GM19023 (cell line): ENCODE measurements around the gene PAX8.

Experiments
- ATAC-seq: cut with Tn5 transposase; IDR thresholded peaks from one replicate; pipeline ENCODE4 v1.9.1; 2021; ENCODE audit warnings: mild to moderate bottlenecking, moderate library complexity; ENCODE audit not compliant: unreplicated experiment

Gene PAX8

DNA sequence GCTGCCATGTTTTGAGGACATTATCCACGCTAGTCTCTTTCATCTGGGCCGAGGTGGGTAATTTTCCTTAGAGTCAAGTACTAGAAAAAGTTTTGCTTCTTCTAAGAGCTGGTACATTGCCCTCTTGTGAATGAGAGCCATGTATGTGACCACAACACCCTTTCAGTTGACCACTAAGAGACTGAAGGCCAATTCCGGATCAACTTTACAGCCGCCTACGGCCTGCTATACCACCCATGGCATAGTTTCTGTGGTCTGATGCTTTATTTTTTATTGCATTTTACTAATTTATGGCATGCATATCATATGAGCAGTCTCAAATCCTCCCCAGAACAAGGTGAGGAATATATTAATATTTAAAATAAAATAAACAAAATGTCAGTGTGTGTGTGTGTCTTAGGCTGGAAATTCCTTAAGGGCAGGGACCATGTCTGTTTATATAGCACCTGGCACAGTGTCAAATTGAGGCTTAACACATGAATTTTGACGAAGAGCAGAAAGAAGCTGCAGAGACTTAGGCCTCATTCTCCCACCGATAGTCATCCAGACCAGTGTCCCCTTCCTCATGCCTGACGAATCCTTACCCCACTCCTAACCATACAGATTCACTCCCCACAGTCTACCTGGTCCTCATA lies 69.6 kb downstream of the PAX8 start:
- ATAC-seq, result no peak

DNA sequence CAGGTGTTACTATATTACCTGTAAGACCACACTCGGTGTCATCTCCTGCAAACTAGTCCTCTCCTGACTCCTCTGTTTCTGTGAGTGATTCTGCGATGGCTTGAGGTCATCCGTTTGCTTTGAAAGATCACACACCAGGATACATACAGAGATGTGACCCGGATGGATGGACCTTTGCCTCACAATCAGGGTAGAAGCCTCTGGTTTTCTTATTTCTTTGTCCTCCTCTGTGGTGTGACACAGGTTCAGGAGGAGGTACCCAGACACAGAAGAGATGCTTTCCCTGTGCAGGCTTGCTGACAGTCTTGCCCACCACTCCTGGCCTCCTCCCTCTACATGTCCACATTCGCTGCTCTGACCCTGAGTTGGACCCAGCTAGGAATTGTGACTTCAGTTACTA lies 70.3 kb downstream of the PAX8 start:
- no peak for ATAC-seq

DNA sequence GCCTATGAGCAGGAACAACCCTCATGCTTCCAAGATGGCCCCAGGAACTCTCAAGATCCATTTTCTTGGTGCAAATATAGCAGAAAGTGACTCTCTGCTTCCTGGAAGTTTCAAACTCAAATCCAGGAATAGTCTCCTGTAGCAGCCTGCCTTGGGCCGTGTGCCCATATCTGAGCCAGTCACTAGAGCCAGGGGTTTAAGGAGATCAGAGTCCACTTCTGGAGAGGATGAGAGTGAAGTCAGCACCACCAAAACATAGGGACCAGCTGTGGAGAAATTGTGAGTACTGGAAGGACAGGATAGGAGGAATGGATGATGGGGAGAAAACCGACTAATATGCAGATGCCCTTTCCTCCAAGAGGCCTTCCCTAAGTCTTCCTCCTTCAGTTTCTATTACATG lies 71.7 kb downstream of the PAX8 start:
- ATAC-seq, result no peak

DNA sequence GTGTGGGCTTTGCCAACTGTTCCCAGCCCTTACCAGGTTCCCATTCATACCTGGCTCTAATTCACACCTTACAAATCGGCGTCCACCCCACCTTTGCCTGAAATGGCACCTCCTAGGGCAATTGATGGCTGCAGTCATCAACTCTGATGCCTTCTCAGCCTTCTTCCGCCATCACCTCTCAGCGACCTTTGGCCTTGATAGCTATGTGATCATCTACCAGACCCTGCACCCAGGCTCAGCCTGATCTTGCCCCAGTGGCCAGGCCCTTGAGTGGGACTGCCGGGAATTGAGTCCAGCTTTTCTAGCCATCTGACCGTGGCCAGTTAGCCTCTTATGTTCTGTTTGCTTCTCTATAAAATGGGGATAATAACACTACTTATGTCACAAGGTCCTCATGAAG lies 72.5 kb downstream of the PAX8 start:
- ATAC-seq, result no peak

DNA sequence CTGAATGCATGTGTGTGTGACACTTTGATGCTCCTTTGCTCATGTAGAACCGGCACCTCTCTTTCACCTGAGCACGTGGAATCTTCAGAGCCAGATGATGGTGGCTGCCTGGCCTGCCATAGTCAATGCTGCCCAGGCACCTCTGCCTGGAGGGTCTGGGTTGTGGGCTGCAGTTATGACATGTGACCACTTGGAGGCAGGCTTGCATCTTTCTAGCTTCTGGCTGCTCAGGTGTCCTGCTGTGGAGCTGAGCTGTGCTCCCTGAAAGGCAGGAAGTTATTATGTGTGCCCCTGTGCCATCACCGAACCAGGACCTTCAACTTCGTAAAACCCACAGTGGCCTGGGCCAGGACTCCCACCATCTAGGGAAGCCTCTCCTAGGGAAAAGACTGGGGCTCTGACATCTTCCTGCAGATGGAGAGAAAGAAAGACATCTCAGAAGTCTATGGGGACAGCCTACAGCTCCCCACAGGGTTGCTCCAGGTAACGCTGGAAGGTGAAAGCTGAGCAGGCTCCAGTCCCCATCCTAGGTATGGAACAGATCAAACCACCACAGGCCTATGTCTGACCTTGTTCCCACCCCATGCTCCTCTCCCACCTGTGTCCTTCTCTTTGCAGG lies 74.7 kb downstream of the PAX8 start:
- ATAC-seq, result peak; percentile 78

DNA sequence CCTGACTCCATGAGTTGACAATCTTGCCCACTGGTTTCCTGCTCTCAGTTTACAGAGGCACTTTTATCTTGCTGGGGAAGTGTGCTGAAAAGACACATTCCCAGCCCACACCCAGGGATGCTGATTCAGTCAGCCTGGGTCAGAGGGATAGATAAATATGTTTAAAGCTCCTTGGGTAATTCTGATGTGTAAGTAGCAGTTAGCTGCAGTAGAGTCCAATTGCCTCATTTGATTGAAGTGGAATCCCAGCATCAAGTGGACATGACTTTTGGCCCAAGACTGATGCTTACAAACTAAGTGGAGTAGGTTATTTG lies 75.5 kb downstream of the PAX8 start:
- no peak for ATAC-seq

DNA sequence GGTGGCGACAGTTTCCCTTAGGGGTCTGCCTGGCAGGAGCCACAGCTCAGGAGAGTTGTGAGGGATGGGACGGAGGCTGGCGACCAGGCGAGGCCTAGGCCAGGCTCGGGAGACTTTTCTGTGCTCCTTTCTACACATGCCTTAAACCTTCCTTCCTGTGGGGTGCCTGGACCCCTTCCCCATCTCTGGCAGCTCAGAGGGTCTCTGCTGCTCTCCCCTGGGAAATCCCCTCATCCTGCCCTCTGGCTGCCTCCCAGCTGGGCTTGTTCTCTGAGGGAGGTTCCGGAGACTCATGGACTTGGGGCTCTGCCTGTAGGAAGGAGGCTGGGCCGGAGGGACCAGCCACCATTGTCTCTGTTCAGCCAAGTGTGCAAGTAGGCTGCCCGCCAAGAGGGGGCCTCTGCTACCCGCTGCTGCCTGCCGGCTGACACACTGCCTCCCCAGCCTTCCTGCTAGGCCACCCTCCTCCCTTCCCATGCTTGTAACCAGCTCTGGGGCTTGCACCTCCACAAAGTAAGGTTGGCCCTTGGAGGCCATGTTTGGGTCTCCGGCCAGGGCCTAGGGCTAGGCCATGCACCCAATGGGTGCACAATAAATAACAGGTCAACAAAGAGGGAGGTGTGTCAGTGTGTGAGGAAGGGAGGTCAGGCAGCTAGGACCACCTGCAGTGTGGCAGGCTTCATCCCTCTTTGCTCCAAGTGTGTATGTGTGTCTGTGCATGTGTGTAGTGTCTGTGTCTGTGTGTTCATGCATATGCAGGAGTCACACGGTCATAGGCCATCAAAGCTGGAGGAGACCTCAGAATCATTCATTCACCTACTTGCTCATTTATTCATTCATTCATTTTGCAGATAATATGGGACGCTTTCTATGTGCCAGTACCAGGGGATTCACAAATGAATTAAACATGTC lies 76.2 kb downstream of the PAX8 start:
- no peak for ATAC-seq

DNA sequence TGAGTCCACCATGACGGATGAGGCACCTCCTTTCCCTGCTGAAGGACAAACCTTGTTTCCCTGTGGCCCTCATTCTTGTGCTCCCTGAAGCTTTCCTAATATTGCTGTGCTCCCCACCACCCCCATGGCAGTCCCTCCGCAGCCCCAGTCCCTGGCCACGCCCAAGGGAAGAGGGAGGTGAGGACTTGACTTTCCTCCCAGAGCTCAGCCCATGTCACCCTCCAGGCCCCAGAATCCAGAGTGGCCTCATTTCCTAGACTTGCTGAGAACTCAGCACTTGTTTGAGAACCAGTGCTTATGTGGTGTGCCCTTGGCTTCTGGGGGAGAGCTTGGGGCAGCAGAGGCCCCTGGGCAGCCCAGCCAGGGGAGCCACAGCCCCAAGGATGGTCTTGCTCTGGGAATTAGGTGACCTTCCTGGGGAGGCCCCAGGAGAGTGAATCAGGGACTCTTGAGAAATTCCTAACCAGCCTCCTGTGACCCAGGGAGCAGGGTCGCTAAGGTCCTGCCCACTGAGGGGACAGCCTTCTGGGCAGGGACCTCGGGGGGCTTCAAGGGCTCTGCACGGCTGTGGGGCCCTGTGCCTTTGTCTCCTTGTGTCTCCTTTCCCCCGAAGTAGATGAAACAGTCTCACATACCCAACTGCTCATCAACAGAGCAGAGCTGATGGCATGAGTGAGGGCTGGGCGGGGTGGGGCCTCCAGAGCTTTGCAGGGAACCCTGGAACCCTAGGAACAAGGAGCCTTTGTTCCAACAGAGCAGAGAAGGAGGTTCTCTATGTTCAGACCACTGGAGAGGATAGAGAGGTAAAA lies 77.0 kb downstream of the PAX8 start:
- ATAC-seq, result no peak

DNA sequence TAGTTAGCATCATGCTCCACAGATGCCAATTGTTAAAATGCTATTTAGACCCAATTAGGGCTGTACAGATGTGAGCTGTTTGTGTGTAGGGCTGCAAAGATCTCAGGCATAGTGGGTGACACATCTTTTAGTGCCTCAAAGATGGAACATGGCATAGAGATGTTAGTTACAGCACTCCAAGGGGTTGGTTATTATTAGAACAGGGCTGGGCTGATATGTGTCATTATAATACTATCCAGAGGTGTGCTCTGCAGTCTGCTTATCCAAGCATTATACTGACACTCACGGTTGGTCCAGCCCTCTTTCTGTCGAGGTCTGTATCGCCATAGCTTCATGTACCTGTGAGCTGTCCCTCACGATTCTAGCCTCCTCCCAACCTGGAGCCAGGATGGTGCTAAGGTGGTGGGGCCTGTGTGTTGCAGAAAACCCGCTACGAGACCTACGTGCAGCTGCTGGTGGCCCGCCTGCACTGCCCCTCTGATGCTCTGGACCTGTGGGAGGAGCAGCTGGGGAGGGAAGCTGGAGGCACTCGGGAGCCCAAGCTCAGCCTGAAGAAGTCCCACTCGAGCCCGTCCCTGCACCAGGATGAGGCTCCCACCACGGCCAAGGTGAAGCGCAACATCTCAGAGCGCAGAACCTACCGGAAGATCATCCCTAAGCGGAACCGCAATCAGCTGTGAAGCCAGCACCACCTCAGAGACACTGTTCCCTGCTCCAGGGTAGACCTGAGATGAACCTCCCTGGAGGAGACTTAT lies 77.8 kb downstream of the PAX8 start:
- ATAC-seq, result no peak

DNA sequence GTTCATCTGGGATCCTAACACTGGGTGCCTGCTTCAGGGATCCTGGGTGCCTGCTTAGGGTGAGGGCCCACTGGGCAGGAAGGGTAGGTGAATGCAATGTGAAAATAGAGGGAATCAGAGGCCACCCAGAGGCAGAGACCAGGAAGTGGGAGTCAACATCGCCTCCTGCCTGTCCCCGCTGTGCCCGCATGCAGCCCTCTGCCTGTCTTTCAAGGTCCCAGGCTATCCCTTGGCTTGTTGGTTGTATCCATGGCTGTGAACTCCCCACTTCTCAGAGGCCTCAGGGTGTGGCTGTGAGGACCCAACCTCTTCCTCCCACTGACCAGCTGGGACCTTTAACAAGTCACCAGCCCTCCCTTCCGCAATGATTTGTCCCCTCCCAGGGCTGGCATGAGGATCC lies 78.5 kb downstream of the PAX8 start:
- no peak for ATAC-seq

DNA sequence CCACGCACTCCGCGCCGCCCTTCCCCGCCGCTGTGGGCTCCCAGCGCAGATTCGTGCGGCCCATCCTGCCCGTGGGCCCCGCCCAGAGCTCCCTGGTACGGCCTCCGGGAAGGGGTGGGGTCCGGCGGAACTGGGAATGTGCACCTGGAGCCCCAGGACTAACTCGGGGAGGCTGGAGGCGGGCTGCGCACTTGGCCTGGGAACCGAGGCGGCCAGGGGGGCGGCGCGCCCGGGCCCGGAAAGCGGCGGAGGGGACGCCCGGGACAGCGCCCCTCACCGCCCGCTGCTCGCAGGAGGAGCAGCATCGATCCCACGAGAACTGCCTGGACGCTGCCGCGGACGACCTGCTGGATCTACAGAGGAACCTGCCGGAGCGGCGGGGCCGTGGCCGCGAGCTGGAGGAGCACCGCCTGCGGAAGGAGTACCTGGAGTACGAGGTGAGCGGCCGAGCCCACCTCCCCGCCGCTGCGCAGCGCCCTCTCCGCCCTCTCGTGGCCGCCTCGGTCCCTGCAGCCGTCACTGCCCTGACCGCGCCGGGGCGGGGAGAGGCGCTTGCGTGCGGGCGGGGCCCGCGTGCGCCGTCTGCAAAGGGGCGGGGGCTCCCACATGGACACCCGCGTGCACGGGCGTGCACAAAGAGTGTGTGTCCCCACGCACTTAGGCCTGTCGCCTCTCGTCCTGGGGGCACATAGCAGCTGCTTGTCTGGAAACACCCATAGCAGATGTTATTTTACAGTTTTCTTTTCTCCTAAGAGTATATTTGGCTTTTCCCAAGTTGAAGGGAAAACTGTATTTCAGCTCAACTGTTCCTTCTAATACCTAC lies 79.7 kb downstream of the PAX8 start:
- ATAC-seq, result peak; percentile 70

DNA sequence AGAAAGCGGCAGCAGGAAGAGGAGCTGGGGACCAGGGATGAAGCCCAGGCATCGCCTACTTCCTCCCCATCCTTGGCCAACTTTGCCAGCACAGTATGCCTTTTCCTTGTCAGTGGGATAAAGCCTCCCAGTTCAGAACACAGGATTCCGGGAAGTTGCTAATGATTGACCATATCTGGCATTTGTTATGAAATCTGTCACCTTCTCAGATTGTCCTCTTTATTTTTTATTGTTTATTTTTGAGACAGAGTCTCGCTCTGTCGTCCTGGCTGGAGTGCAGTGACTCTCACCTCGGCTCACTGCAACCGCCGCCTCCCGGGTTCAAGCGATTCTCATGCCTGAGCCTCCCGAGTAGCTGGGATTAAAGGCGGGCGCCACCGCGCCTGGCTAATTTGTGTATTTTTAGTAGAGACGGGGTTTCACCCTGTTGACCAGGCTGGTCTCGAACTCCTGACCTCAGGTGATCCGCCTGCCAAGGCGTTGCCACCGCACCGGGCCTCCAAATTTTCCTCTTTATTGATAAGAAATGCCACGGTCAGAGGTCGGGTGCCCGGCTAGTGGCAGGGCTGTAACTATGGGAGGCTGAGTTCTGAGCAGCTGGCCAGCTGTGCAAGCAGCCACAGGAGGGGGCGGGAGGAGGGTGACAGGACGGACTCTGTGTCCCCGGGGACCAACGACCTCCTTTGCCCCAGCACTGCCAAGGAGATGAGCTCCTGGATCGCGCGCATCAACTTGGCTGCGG lies 80.5 kb downstream of the PAX8 start:
- ATAC-seq, result peak; percentile 9

DNA sequence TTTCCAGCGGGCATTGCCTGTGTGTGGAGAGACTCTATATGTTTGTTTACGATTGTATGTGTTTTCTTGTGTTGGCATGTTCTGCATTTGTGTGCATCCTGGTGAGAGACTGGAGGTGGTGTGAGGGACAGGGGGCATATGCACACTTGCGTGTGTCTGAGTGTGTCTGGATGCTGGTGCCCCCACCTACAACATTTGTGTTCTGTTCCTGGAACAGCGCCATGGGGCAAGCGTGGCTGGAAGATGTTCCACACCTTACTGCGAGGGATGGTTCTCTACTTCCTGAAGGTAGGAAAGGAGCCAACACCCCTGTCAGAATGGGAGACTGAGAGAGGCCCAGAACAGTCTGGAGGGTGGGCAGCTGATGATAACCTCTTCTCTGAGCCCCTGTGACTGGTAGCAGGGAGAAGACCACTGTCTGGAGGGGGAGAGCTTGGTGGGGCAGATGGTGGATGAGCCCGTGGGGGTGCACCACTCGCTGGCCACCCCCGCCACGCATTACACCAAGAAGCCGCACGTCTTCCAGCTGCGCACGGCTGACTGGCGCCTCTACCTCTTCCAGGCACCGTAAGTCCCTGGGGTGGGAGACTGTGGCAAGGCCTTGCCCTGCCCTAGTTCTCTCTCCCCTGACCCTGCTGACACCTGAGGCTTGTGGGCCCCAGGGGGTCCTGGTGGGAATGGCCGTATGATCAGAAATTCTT lies 81.2 kb downstream of the PAX8 start:
- no peak for ATAC-seq

DNA sequence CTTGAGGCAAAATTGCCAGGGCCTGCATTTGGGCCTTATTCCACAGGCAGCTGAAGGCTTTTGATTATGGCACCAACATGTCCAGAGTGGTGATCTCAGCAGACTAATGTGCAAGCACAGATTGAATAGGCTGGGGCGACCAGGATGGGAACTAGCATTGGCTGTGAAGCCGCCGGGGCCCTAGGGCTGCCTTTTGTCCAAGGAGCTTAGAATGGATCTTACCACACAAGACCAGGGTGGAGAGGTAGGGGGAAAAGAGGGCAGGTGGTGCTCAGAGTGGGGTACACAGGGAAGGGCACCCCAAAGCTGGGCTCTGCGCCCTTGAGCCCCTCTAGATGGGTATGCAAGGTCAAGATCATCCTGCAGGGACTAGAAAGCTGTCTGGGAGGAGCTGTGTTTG lies 81.9 kb downstream of the PAX8 start:
- no peak for ATAC-seq

DNA sequence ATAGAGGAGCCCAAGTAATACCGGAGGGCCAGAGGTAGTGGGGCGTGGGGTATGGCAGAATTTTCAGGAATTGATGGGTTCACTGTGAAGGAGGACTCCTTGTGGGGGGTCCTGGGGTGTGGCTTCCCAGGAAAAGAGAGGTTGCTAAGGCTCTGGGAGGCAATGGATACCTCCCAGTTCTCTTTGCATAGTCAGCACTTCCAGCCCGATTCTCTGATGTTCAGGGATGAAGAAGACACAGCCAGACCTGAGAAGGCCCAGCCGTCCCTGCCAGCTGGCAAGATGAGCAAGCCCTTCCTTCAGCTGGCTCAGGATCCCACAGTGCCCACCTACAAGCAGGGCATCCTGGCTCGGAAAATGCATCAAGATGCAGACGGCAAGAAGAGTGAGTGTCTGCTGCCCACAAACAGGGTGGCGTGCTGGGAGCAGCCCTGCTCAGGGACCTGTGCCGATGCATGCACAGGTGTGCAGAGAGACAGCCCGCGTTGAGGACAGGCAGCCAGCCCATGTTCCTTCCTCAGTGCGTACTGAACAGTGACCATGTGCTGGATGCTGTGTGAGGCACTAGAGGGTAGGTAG lies 82.7 kb downstream of the PAX8 start:
- no peak for ATAC-seq

DNA sequence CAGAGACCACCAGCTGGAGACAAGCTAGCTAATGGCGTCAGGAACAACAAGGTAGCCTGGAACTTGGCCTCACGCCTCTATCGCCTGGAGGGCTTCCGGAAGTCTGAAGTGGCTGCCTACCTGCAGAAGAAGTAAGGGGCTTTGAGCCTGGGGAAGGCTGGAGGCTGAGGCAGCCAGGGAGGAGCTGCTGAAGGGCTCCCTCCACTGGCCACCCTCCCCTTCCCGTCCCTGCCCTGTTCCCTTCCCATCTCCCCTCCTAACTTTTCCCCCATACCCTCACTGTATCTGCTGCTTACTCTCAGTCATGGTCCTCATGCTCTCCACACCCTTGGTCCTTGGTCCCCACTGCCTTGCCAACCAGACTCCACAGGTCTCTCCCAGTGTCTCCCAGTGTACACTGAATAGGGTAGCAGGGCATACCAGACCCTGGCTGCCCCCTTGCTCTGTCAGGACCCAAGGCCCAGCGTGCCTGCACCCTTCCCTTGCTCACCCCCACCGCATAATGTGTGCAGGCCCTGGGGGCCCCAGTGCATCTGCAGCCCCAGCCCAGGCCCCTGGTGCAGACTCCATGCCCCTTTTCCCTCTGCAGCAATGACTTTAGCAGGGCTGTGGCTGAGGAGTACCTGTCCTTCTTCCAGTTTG lies 86.1 kb downstream of the PAX8 start:
- ATAC-seq, result no peak

DNA sequence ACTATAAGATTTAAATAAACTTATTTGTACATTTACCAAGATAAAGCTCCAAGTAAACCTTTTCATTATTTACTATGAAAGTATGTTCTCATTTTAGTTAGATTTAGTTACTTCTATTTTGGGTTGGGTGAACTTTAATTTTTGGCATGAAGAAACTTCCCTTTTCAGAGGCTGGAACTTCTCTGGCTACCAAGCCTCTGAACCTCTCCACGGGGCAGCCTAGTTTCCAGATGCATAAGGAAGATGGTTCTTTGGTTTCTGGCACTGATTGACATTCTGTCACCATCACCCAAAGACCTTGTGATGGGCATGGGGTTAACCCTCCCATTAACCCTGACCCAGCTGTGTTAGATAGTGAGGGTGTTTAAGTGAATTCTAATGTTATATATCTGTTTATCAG lies 87.8 kb downstream of the PAX8 start:
- ATAC-seq, result no peak

DNA sequence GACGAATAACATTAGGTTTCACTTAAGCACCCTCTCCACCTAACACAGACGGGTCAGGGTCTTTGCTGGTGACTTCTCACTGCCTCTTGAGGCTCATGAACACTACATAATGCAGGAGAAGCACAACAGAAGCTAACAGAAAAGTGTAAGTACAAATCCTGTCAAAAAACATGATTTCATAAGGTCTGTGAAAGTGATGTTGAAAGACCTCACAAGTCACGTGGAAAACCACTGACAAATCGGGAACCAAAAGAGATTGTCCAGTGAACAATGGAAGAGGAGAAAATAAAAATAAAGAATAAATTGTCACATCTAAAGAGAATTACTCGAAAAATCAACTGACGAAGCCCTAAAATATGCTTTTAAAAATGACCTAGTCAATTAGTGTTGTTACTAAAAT lies 91.0 kb downstream of the PAX8 start:
- no peak for ATAC-seq
